Left lung (tissue), 10 donors: ENCODE results near the gene JPH4. TPM values are rescaled to one million over a fixed set of nuclear protein-coding genes. Genes with fewer than 3 reads are reported as not detected.

ENCODE experiments used
- ATAC-seq: fragments of 200-7000 bp; cut with Tn5 transposase; one replicate; pipeline ENCODE4 v1.9.1; 2020; ENCODE audit warnings: moderate library complexity
- DNase-seq, 4 donors: peaks; one replicate each; pipeline ENCODE4 v3.0.0-alpha.2; 2013 to 2020
- H3K27ac ChIP-seq, 2 donors: fragments of 200-600 bp; sonication (generic) in 1 of 2; one replicate each; pipeline versions ENCODE4 v1.5.0 to v1.8.0; 2020 to 2021
- H3K27me3 ChIP-seq, 2 donors: fragments of 200-600 bp; sonication (generic) in 1 of 2; one replicate each; pipeline versions ENCODE4 v1.5.0 to v1.8.0; 2020 to 2021
- H3K36me3 ChIP-seq, 2 donors: fragments of 200-600 bp; sonication (generic) in 1 of 2; one replicate each; pipeline versions ENCODE4 v1.5.0 to v1.8.0; 2020 to 2021
- H3K4me1 ChIP-seq, 2 donors: fragments of 200-600 bp; one replicate each; pipeline ENCODE4 v1.8.0; 2021
- H3K4me3 ChIP-seq, 2 donors: fragments of 200-600 bp; sonication (generic) in 1 of 2; one replicate each; pipeline versions ENCODE4 v1.5.0 to v1.8.0; 2020 to 2021; ENCODE audit warnings: mild to moderate bottlenecking in 1 of 2
- H3K9me3 ChIP-seq, 2 donors: fragments of 200-600 bp; sonication (generic) in 1 of 2; one replicate each; pipeline versions ENCODE4 v1.5.0 to v1.8.0; 2020 to 2021
- CTCF ChIP-seq, 2 donors: fragments of 200-600 bp; sonication (generic) in 1 of 2; IDR thresholded peaks; one replicate each; pipeline versions ENCODE4 v1.5.0 to v1.8.0; 2021; ENCODE audit warnings: antibody characterized with exemption in 2 of 2
- intact Hi-C, 2 donors: fragments of 100-400 bp; cut with DNase I; formaldehyde crosslinking; loops; one replicate each; pipeline versions ENCODE4 v1.11.2 to v1.14.2; 2022
- polyA plus RNA-seq, 6 donors: library from polyadenylated mRNA; unstranded; fragments of 120-200 nt; gene quantifications; one replicate each; pipeline ENCODE4 v1.2.1, GENCODE V29; 2013; ENCODE audit not compliant: insufficient read length in 6 of 6
- total RNA-seq, 2 donors: library from RNA; stranded (reverse); fragmentation: NEBNext Ultra II Directional; extraction: Animal tissue kit (Norgen Biotek cat#: 25700); gene quantifications; one replicate each; pipeline ENCODE4 v1.2.1, GENCODE V29; 2021
- donor health status: DM: no; HTN: yes; CAD: no.
- donor health status: DM: no; HTN: no; CAD: no.

JPH4 gene
- total and polyA plus RNA-seq, 8 donors = 0.84 to 1.3 (median 1.0) TPM

- H3K27ac ChIP-seq = no peak overlapping the region
- no peak overlapping the region for H3K4me3 ChIP-seq
- H3K4me1 ChIP-seq = no peaks in the 10 kb centered on the region
- no peaks in the 10 kb centered on the region for H3K36me3 ChIP-seq
- no peaks in the 10 kb centered on the region for H3K9me3 ChIP-seq
- DNase-seq = no peak
- ATAC-seq = no peak
- H3K27me3 ChIP-seq = no peaks in the 10 kb centered on the region
- intact Hi-C loops = no loop called here
- no peak for TF ChIP-seq CTCF (IDR thresholded peaks at IDR 0.05)
These were observed 39.9 kb upstream of the JPH4 start for GRCh38 chr14:23618415-23618988.

- H3K36me3 ChIP-seq = no peaks in the 10 kb centered on the region
- H3K27me3 ChIP-seq = no peaks in the 10 kb centered on the region
- no peak for ATAC-seq
- no peak overlapping the region for H3K27ac ChIP-seq
- no peaks in the 10 kb centered on the region for H3K4me1 ChIP-seq
- H3K4me3 ChIP-seq = no peak overlapping the region
- no peak for DNase-seq
- intact Hi-C loops = no loop called here
- no peaks in the 10 kb centered on the region for H3K9me3 ChIP-seq
- TF ChIP-seq CTCF (IDR thresholded peaks at IDR 0.05) = no peak
These were observed 38.9 kb upstream of the JPH4 start for GRCh38 chr14:23617539-23617938.

GRCh38 chr14:23615856-23616255 is 37.3 kb upstream of the JPH4 start:
- DNase-seq (no peak), ATAC-seq (no peak)
- no peak overlapping the region for H3K27ac ChIP-seq
- H3K9me3 ChIP-seq = no peaks in the 10 kb centered on the region
- no peaks in the 10 kb centered on the region for H3K4me1 ChIP-seq
- H3K27me3 ChIP-seq = no peaks in the 10 kb centered on the region
- H3K36me3 ChIP-seq = no peaks in the 10 kb centered on the region
- no peak for TF ChIP-seq CTCF (IDR thresholded peaks at IDR 0.05)
- no peak overlapping the region for H3K4me3 ChIP-seq
- intact Hi-C loops = no loop called here

GRCh38 chr14:23614395-23614828 is 35.8 kb upstream of the JPH4 start:
- Histone ChIP-seq H3K27me3 (no peaks in the 10 kb centered on the region), H3K9me3 (no peaks in the 10 kb centered on the region), H3K4me3 (no peak overlapping the region), H3K36me3 (no peaks in the 10 kb centered on the region), H3K4me1 (no peaks in the 10 kb centered on the region), H3K27ac (no peak overlapping the region)
- TF ChIP-seq CTCF (IDR thresholded peaks at IDR 0.05) = no peak
- no peak for ATAC-seq
- DNase-seq = no peak
- intact Hi-C loops = no loop called here

GRCh38 chr14:23613242-23614070 is 34.9 kb upstream of the JPH4 start:
- intact Hi-C loops = no loop called here
- Histone ChIP-seq H3K4me3 (no peak overlapping the region), H3K27me3 (no peaks in the 10 kb centered on the region), H3K36me3 (no peaks in the 10 kb centered on the region), H3K27ac (peak overlapping the region in 1 of 2 donors; percentile 56), H3K4me1 (no peaks in the 10 kb centered on the region), H3K9me3 (no peaks in the 10 kb centered on the region)
- ATAC-seq (peak; percentile 17), DNase-seq (no peak)
- no peak for TF ChIP-seq CTCF (IDR thresholded peaks at IDR 0.05)
